Motor neuron (in vitro differentiated cells): Measurements from ENCODE around the gene SYNPR. TPM values are rescaled to one million over a fixed set of nuclear protein-coding genes. Genes with fewer than 3 reads are reported as not detected.
"Not testable (repeated sequence)": the region's sequence is repeated elsewhere in the genome, so short reads cannot be mapped to it uniquely, and the experiment has no call there.

Source experiments
- ATAC-seq, 8 experiments: fragments of 200-7000 bp; cut with Tn5 transposase; replicated peaks in 6 of 8; 2 replicates each; pipeline ENCODE4 v1.8.0; 2021; ENCODE audit warnings: mild to moderate bottlenecking in 8 of 8, moderate library complexity in 8 of 8
- H3K27ac ChIP-seq, 2 donors: fragments of 250-450 bp; sonication (Bioruptor Pico); 2 replicates each; pipeline ENCODE4 v1.9.0; 2021; ENCODE audit warnings: antibody characterized with exemption in 2 of 2, mild to moderate bottlenecking in 2 of 2, moderate library complexity in 1 of 2
- H3K4me1 ChIP-seq, 2 donors: fragments of 250-450 bp; sonication (Bioruptor Pico); replicated peaks in 1 of 2; 2 replicates each; pipeline ENCODE4 v1.6.1; 2021; ENCODE audit warnings: antibody characterized with exemption in 2 of 2, mild to moderate bottlenecking in 2 of 2, moderate library complexity in 1 of 2
- H3K4me3 ChIP-seq, 5 donors: fragments of 250-450 bp; sonication (Bioruptor Pico); 2 replicates each; pipeline ENCODE4 v1.9.0; 2021; ENCODE audit warnings: antibody characterized with exemption in 5 of 5, mild to moderate bottlenecking in 5 of 5, moderate library complexity in 4 of 5
- WGBS, 10 experiments: fragments of 450-650 bp; shearing (Covaris generic); methylation state at CpG; one replicate each; pipeline ENCODE4 v1.0.0; 2022; 5-methylcytosine and 5-hydroxymethylcytosine counted together
- in situ Hi-C, 9 experiments: fragments of 400-800 bp; cut with MboI; loops; one replicate each; pipeline ENCODE4 v1.15.0; 2021; ENCODE audit warnings: low sequenced_read_pairs in 9 of 9, low pct_unique_long_range_greater_than_20kb in 2 of 9; ENCODE audit not compliant: unreplicated experiment in 9 of 9
- total RNA-seq, 8 experiments: library from RNA; unstranded; fragments of 300-600 nt; gene quantifications; 2 replicates each; pipeline versions ENCODE4 v1.2.3 to v1.2.4, GENCODE V29; 2022

Gene SYNPR
- total RNA-seq, result 1 to 10 TPM in 6 of 8 experiments, under 1 TPM in 2; 0.18 to 6.3 (median 1.9) TPM

GRCh38 chr3:63278171-63279004 lies at the start of gene SYNPR:
Gene SYNPR (plus strand): TSS chr3:63278308.
- in situ Hi-C loops, result no loop called here
- ATAC-seq, result peak in 6 of 8 experiments; percentile 74 to 87 (median 82)
- WGBS, 10 experiments, result 0 to 6% methylated on average over 2 to 21 of the region's 45 CpGs; no CpG with 5 or more reads in 8 of the 10 experiments
- peak within 1 kb of the TSS; percentile 42 to 56 (median 43) for H3K4me3 ChIP-seq
- H3K27ac ChIP-seq, result no peak within 1 kb of the TSS
- peaks cover 2 to 3% of the 10 kb centered on the region in 2 donors for H3K4me1 ChIP-seq

GRCh38 chr3:63228677-63229076 lies 49.4 kb upstream of the SYNPR start:
- Histone ChIP-seq H3K27ac (no peak overlapping the region), H3K4me3 (no peak overlapping the region), H3K4me1 (peaks cover 0 to 9% of the 10 kb centered on the region in 2 donors)
- 7 to 64% (median 42%) methylated on average over 1 to 6 of the region's 6 CpGs; no CpG with 5 or more reads in 1 of the 10 experiments for WGBS, 10 experiments
- in situ Hi-C loops, result loop anchor here in 5 of 9 experiments (25.0 kb wide), 2 partner anchors 566 to 891 kb away; no protein-coding TSS in a partner anchor
- peak in 4 of 8 experiments; percentile 54 to 92 (median 80) for ATAC-seq

GRCh38 chr3:63230146-63230545 lies 48.0 kb upstream of the SYNPR start:
- in situ Hi-C loops, result loop anchor here in 5 of 9 experiments (25.0 kb wide), 2 partner anchors 568 to 893 kb away; no protein-coding TSS in a partner anchor

GRCh38 chr3:63231643-63232042 lies 46.5 kb upstream of the SYNPR start:
- WGBS, 10 experiments, result 41 to 100% (median 71%) methylated on average over 1 to 2 of the region's 2 CpGs
- Histone ChIP-seq H3K27ac (no peak overlapping the region), H3K4me3 (no peak overlapping the region), H3K4me1 (peaks cover 0 to 9% of the 10 kb centered on the region in 2 donors)
- in situ Hi-C loops, result loop anchor here in 5 of 9 experiments (25.0 kb wide), 2 partner anchors 569 to 894 kb away; no protein-coding TSS in a partner anchor
- ATAC-seq, result no peak

More at GRCh38 chr3:63230146-63230545, 48.0 kb upstream of the SYNPR start:
- ATAC-seq, result no peak
- Histone ChIP-seq H3K4me3 (no peak overlapping the region), H3K27ac (no peak overlapping the region), H3K4me1 (peaks cover 0 to 9% of the 10 kb centered on the region in 2 donors)

DNA sequence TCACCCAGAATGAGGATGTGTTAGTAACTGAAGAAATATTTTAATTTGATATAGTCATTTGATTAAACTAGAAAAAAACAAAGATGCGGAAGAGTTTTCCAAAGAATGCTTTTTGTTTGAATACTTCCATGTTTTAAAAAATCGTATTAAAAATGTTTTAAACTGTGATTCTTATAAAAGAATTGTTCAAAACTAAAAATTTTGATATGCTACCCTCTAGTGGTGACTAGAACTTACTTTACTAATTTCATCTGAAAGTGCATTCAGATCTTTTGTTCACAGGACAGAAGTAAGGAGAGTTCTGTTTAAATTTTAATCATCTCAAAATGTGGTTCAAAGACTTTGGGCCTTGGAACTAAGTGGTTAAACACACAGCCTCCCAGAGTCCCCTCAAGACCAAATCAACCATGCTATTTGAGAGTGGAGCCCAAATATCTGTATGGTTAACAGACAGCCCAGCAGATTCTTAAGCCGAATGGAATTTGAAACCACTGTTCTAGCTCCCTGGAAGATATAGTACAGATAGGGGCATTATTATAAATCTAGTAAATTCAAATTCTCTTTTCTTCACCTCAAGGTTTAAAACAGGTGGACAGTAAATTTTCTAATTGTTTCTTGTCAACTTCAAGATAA lies 45.2 kb upstream of the SYNPR start:
- Histone ChIP-seq H3K27ac (no peak overlapping the region), H3K4me1 (peaks cover 0 to under 1% of the 10 kb centered on the region in 2 donors), H3K4me3 (no peak overlapping the region)
- ATAC-seq, result no peak
- WGBS, 10 experiments, result 0 to 100% (median 69%) methylated on average over 1 to 3 of the region's 3 CpGs
- in situ Hi-C loops, result loop anchor here in 5 of 9 experiments (25.0 kb wide), 2 partner anchors 571 to 896 kb away; no protein-coding TSS in a partner anchor

DNA sequence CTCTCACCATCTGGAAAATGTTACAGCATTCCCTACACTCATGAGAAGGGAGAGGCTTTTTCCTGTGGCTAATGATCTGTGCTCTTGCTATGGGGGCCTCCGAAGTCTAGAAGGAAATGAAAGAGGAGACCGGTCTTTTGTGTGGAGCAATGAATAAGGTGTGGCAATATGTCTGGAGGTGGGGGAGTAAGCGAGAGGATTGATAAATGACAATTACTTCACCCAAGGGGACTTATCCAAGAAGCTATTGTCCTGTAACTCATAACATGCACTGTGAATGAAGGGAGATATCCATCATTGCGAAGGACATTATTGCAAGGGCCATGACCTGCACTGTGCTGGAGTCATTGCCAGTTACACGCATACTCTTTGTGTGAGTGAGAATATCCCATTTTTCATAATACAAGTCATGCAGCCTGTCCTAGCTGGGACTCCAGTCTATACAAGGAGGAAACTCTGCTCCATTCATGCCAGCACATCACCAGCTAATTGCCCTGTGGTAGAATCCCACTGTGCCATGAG lies 37.7 kb upstream of the SYNPR start:
- ATAC-seq, result peak in 7 of 8 experiments; percentile 38 to 96 (median 93)
- 0 to 33% (median 20%) methylated on average over 1 to 5 of the region's 5 CpGs; no CpG with 5 or more reads in 1 of the 10 experiments for WGBS, 10 experiments
- H3K4me3 ChIP-seq, result no peak overlapping the region
- H3K4me1 ChIP-seq, result peaks cover 5 to 17% of the 10 kb centered on the region in 2 donors
- H3K27ac ChIP-seq, result peak overlapping the region in 1 of 2 donors; percentile 21
- in situ Hi-C loops, result loop anchor here in 5 of 9 experiments (25.0 kb wide), 2 partner anchors 578 to 903 kb away; no protein-coding TSS in a partner anchor

DNA sequence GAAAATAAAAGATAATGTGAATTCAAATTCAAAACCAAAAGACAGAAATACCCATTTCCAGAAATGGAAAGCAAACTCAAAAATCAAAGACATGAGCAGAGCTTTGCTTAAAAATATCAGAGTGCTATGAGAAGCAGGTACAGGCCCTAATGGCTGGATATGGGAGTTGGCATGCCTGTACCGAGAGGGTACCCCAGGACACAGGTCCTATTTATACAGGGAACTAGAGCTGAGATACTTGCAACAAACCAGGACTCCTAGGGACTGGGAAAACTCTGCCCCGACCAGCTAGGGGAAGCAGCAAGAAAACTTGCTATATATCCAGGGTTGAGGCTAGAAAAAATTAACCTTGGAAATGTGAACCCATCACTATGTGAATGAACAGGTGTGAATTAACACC lies 36.0 kb upstream of the SYNPR start:
- no peak for ATAC-seq
- Histone ChIP-seq H3K4me1 (peaks cover 5 to 17% of the 10 kb centered on the region in 2 donors), H3K27ac (no peak overlapping the region), H3K4me3 (no peak overlapping the region)
- 17 to 92% (median 40%) methylated on average over 1 to 2 of the region's 2 CpGs; no CpG with 5 or more reads in 2 of the 10 experiments for WGBS, 10 experiments
- in situ Hi-C loops, result loop anchor here in 5 of 9 experiments (25.0 kb wide), 2 partner anchors 580 to 905 kb away; no protein-coding TSS in a partner anchor

DNA sequence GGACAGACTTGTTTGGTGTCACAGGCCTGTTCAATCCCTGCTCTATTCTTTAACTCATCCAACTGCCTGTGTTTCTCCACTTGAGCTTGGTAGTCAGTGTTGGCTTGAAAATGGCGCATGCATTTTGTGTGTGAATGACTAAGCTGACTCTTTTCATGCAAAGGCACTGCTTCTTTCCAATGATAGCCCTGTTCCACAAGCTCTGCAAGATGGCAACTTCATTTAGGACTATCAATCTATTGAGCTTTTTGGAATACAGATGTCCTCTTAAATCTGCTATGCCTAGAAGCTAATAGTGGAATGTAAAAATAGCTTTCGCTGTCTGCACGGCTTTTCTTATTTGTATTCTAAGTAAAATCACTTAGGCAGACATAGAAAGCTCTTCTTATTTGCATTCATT lies 33.6 kb upstream of the SYNPR start:
- in situ Hi-C loops, result loop anchor here in 5 of 9 experiments (25.0 kb wide), 2 partner anchors 582 to 907 kb away; no protein-coding TSS in a partner anchor

GRCh38 chr3:63245726-63246241 lies 32.3 kb upstream of the SYNPR start:
- Histone ChIP-seq H3K27ac (no peak overlapping the region), H3K4me1 (peaks cover 3 to 5% of the 10 kb centered on the region in 2 donors), H3K4me3 (no peak overlapping the region)
- 0 to 83% (median 20%) methylated on average over 1 of the region's 1 CpG; no CpG with 5 or more reads in 2 of the 10 experiments for WGBS, 10 experiments
- in situ Hi-C loops, result loop anchor here in 5 of 9 experiments (25.0 kb wide), 2 partner anchors 583 to 908 kb away; no protein-coding TSS in a partner anchor
- no peak for ATAC-seq

More for the DNA sequence above, 33.6 kb upstream of the SYNPR start:
- 33 to 100% (median 92%) methylated on average over 1 to 3 of the region's 3 CpGs for WGBS, 10 experiments
- no peak overlapping the region for H3K27ac ChIP-seq
- peaks cover 5 to 17% of the 10 kb centered on the region in 2 donors for H3K4me1 ChIP-seq
- no peak for ATAC-seq
- H3K4me3 ChIP-seq, result no peak overlapping the region

DNA sequence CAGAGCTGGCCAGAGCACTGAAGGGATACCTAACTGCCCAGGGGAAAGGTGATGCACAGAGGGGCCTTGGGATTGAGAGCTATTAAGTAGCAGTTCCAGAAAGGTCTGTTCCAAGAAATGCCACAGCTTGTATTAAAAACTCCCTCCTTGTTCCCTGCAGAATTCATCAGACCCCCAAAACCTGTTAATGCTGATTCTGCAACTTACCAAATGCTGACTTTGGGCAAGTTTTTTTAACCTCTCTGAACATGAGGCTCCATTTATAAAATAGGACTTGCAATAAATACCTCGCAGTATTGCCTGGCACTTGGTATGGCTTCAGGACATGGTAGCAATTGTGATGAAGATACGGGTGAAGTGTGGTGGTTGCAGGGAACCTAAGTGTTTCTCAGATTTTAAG lies 30.1 kb upstream of the SYNPR start:
- no peaks in the 10 kb centered on the region for H3K4me1 ChIP-seq
- H3K27ac ChIP-seq, result no peak overlapping the region
- in situ Hi-C loops, result loop anchor here in 5 of 9 experiments (25.0 kb wide), 2 partner anchors 586 to 911 kb away; no protein-coding TSS in a partner anchor
- ATAC-seq, result no peak
- WGBS, 10 experiments, result 44 to 69% (median 50%) methylated on average over 1 to 2 of the region's 2 CpGs; no CpG with 5 or more reads in 3 of the 10 experiments
- no peak overlapping the region for H3K4me3 ChIP-seq

DNA sequence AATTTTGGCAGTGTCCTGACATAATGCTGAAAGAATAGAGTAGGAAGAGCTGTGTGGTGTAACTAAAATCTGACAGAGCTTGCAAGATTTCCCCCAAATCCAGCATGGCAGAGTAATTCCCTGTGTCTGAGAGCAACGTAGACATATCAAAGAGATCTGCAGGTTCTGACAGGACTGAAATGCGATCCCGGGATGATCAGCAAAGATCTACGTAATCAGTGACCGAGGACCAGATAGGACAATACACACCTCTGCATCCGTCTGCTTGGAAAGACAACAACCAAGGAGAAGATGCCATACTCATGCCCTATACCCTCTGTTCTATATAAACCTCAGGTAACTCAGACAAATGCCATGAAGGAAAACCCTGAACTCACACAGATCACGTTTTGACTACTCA lies 26.6 kb upstream of the SYNPR start:
- Histone ChIP-seq H3K4me1 (no peaks in the 10 kb centered on the region), H3K27ac (no peak overlapping the region), H3K4me3 (no peak overlapping the region)
- WGBS, 10 experiments, result 2 to 92% (median 67%) methylated on average over 1 to 7 of the region's 7 CpGs
- in situ Hi-C loops, result no loop called here
- ATAC-seq, result no peak

DNA sequence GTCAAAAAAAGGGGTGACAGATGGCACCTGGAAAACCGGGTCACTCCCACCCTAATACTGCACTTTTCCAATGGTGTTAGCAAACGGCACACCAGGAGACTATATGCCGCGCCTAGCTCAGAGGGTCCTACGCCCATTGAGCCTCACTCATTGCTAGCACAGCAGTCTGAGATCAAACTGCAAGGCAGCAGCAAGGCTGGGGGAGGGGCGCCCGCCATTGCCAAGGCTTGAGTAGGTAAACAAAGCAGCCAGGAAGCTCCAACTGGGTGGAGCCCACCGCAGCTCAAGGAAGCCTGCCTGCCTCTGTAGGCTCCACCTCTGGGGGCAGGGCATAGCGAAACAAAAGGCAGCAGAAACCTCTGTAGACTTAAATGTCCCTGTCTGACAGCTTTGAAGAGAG lies 22.3 kb upstream of the SYNPR start:
- ATAC-seq, H3K4me1 ChIP-seq, H3K4me3 ChIP-seq, in situ Hi-C loops, H3K27ac ChIP-seq: not testable (repeated sequence)
- 20 to 100% (median 84%) methylated on average over 1 to 5 of the region's 9 CpGs; no CpG with 5 or more reads in 4 of the 10 experiments for WGBS, 10 experiments
